22Rv1 (cell line): ENCODE data around the gene UGT2A1.
A peak's percentile ranks its signal among the peaks of the same experiment; 100 is the strongest.

Experiments used
- H3K27ac ChIP-seq: fragments of 450-650 bp; 2 replicates; pipeline ENCODE4 v1.5.1; 2017
- CTCF ChIP-seq: fragments of 450-650 bp; IDR thresholded peaks from 2 replicates; pipeline ENCODE4 v1.5.1; 2017; ENCODE audit warnings: mild to moderate bottlenecking
- ZFX ChIP-seq: fragments of 450-650 bp; IDR thresholded peaks from 2 replicates; pipeline ENCODE4 v1.6.1; 2017; ENCODE audit warnings: antibody characterized with exemption, borderline replicate concordance

Gene UGT2A1

GRCh38 chr4:69639542-69639941 lies 13.5 kb downstream of the UGT2A1 start, which contains the start of gene UGT2A2:
Gene UGT2A2 (minus strand): TSS chr4:69639642. CDS start chr4:69639640, 2 bp downstream.
- no peak within 1 kb of the TSS for H3K27ac ChIP-seq
- TF ChIP-seq ZFX (no peak), CTCF (no peak)

GRCh38 chr4:69617083-69617694 lies 35.9 kb downstream of the UGT2A1 start:
- TF ChIP-seq ZFX (no peak), CTCF (peak; percentile 84)
- no peak overlapping the region for H3K27ac ChIP-seq

- TF ChIP-seq CTCF (no peak), ZFX (no peak)
- no peak overlapping the region for H3K27ac ChIP-seq
These were observed 42.6 kb downstream of the UGT2A1 start for GRCh38 chr4:69610484-69610883.

GRCh38 chr4:69601065-69601464 lies 52.0 kb downstream of the UGT2A1 start:
- TF ChIP-seq ZFX (no peak), CTCF (no peak)
- H3K27ac ChIP-seq = no peak overlapping the region

GRCh38 chr4:69600013-69600412 lies 53.0 kb downstream of the UGT2A1 start:
- no peak overlapping the region for H3K27ac ChIP-seq
- TF ChIP-seq ZFX = no peak
- no peak for TF ChIP-seq CTCF

GRCh38 chr4:69594382-69594781 lies 58.7 kb downstream of the UGT2A1 start:
- TF ChIP-seq CTCF (no peak), ZFX (no peak)
- H3K27ac ChIP-seq = no peak overlapping the region

- TF ChIP-seq ZFX = no peak
- no peak for TF ChIP-seq CTCF
- no peak overlapping the region for H3K27ac ChIP-seq
These were observed 61.7 kb downstream of the UGT2A1 start for GRCh38 chr4:69591364-69591763.
